IPS-18c (cell line): ENCODE measurements around the gene APOA1.

Source experiments
- H3K4me3 ChIP-seq: 2 replicates; pipeline ENCODE4 v1.7.0; 2013; ENCODE audit warnings: low read depth, mild to moderate bottlenecking, low read length, moderate library complexity; ENCODE audit not compliant: insufficient read depth
- H3K9me3 ChIP-seq: one replicate; pipeline ENCODE4 v1.6.1; 2013; ENCODE audit warnings: mild to moderate bottlenecking, low read length, moderate library complexity; ENCODE audit not compliant: control insufficient read depth, insufficient read depth

Gene APOA1

DNA sequence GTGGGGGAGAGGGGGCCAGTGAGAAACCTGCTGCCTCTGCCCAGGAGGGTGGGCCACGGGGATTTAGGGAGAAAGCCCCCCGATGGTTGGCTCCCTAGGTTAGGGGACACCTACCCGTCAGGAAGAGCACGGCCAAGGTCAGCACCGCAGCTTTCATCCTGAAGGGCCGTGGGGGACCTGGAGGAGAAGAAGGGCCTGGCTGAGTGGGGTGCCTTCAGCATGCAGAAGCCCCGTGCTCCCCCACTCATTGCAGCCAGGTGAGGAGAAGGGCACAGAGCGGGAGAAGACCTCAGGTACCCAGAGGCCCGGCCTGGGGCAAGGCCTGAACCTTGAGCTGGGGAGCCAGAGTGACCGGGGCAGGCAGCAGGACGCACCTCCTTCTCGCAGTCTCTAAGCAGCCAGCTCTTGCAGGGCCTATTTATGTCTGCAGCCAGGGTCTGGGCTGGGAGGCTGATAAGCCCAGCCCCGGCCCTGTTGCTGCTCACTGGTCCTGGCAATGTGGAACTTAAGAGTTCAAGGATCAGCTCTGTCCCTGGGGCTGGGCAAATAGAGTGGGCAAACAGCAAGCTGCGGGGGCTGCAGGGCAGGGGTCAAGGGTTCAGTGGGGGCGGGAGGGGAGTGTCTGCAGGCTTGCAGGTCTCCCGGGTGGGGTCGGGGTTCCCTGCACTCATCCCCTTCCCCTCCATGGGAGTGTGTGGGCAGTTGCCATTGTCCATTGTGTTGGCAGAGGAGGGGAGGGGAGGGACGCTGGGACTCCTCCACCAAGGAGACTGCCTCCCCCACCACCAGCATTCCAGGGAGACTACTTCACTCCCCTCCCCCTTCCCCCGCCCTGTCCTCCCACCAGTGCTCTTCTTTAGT is at the start of gene APOA1:
Gene APOA1, minus strand, starts transcription at position 392 of the 861 bp plus-strand sequence. Its CDS starts 235 bp downstream, at position 157.
- Histone ChIP-seq H3K9me3 (peaks cover 3% of the 10 kb centered on the region), H3K4me3 (no peak within 1 kb of the TSS)

DNA sequence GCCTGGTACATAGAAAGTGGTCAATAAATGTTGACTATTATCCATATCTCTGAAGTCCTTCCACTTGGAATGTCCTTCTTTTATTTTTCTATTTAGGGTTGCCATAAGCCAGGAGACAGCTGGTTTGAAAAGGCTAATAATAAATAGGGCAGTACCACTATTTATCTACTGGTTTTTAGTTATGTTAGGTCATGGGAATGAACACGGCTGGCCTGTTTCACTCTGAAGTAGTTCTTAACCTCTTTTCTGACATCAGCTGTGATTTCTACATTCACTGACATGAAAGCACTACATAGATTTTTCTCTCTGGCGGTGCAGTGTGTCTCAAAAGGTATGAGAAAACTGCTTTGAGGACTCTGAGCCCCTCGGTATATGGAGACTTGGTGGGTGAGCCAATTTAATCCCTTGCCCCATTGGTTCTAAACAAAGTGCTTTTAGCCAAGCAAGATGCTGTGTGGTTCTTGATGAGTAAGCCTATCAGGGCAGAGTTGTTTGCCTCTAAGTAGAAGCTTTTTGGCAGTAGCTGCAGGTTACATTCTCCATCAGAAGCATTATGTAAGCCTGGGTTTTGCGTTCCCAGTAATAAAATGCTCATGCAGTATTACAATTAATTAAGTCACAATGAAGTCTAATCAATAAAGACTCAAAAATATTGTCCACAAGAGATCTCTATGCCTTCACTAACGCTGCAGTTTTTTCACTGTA is 48.7 kb upstream of the APOA1 start:
- Histone ChIP-seq H3K4me3 (no peak overlapping the region), H3K9me3 (no peaks in the 10 kb centered on the region)

- Histone ChIP-seq H3K4me3 (no peak overlapping the region), H3K9me3 (no peaks in the 10 kb centered on the region)
Measured at GRCh38 chr11:116882386-116882785, 45.0 kb upstream of the APOA1 start.

- no peak overlapping the region for H3K4me3 ChIP-seq
- no peaks in the 10 kb centered on the region for H3K9me3 ChIP-seq
Measured at GRCh38 chr11:116881143-116881542, 43.7 kb upstream of the APOA1 start.

DNA sequence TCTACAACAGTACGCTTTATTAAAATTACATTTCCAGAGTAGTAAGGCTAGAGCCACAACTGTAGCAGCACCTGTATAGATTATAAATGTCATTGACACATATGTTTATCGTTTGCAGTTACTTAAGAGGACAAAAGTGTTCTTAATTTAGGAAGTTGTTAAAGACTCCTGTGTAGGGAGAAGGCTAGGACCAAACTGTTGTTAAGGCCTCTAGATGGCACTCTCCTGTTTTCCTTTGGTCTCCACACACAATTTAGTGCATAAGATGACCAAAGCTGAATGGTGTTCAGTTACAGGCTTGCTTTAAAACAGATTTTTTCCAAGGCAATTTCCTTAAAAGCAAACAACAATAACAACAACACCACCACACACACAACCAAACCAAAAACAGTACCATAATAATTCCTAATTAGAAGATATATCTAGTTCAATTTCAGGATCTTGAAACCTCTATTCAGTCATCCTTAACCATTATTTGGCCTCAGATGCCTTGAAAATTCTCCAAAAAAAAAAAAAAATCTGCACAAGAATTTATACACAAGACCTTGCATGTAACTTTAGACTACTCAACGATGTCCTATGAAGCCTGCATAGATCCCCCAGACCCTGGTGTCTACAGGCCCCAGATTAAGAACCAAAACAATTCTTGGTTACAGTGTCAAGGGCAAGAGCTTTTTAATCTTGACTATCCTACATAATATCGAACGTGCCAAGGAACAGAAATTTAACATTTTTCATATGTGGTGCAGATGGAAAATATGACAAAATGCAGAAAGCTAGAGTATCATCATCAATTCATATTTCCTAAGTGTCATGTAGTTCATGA is 42.6 kb upstream of the APOA1 start:
- Histone ChIP-seq H3K4me3 (no peak overlapping the region), H3K9me3 (no peaks in the 10 kb centered on the region)

GRCh38 chr11:116876656-116877055 is 39.2 kb upstream of the APOA1 start:
- H3K9me3 ChIP-seq, result no peaks in the 10 kb centered on the region
- no peak overlapping the region for H3K4me3 ChIP-seq

- H3K4me3 ChIP-seq, result no peak overlapping the region
- H3K9me3 ChIP-seq, result no peaks in the 10 kb centered on the region
Measured at GRCh38 chr11:116875194-116875593, 37.8 kb upstream of the APOA1 start.

DNA sequence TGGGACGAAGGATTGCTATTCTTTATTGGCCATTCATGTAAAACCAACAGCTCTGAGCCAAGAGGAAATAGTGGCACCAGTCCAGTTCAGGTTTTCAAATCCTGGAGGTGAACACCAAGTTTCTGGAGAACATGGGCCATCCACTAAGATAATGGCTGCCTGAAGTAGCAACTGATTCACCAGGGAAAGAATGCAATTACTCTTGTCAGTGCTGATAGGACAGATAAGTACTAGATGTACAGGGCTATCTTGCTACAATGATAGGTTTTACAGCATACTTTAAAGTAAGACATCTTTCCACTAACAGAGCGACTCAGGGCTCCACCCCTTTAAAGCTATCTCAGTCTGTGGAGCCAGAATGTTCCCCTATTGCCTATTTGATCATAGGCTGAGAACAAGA is 36.8 kb upstream of the APOA1 start:
- no peaks in the 10 kb centered on the region for H3K9me3 ChIP-seq
- no peak overlapping the region for H3K4me3 ChIP-seq

DNA sequence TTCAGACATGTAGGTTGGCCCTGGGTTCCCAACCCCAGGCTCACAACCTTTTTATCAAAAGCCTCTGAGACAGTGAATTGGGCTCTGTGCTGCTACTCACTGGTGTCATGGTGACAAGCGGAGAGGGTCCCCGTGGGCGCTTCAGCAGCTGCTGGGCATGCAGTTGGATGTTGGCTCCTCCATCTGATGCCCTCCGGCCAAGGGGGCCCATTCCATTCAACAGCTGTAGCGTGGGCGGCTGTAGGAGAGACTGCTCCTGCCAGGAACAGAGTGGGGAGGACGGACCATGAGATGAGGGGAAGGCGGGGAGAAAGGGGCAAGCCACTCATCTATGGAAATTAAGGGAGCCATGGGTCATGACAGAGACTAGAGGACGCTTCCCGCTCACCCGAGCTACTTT is 36.0 kb upstream of the APOA1 start:
- no peak overlapping the region for H3K4me3 ChIP-seq

DNA sequence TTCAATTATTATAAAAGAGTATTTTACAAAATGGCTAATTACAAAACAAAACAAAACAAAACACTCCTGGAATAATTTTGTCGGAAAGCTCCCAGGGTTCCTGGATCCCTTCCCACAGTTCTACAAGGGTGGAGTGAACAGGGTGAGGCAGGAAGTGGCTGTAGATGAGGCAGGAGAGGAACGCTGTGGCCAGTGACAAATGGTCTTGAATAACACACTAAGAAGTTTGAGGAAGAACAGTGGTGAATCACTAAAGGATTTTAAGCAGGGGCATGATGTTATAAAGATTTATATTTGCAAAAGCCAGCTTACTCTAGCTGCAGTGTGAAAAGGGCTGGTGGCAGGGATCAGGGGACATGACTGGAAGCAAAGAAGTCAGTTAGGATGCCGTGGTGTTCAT is 33.8 kb upstream of the APOA1 start:
- no peaks in the 10 kb centered on the region for H3K9me3 ChIP-seq
- H3K4me3 ChIP-seq, result no peak overlapping the region

More for the DNA sequence above, 36.0 kb upstream of the APOA1 start:
- no peaks in the 10 kb centered on the region for H3K9me3 ChIP-seq

DNA sequence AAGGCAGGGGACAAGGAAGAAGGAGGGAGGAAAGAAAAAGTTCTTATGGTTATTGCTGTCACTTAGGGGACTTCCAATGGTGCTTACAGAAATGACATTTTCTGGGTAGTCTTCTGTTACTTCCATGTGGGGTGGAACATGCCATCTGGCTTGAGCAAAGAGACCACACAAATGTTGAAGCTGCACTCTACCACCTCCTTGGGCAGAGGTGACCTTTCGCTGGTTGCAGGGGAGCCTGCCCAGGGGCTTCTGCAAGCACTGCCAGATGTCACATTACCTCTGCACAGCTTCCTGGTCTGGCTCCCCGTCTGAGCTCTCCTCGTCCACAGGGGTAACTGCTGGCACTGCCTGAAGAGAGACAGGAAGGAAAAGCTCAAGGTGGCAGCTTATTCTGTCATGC is 32.6 kb upstream of the APOA1 start:
- H3K4me3 ChIP-seq, result no peak overlapping the region
- H3K9me3 ChIP-seq, result no peaks in the 10 kb centered on the region

DNA sequence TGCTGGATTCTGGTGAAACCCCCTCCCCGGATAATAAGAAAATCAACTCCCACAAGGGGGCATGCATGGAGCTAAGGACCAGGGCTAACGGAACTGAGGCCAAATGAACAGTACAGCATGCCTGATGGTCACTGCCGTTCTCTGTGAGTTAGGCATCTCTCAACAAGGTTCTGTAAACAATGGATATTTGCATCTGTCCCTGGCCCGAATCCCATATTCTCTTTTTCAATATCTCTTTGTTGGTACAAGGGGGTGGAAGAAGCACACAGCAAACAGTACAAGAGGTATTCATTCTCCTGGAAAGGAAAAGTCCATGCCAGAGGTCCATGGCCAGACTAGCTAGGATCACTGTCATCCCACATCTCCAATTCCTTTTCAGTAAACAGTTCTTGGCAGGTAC is 32.2 kb upstream of the APOA1 start:
- no peak overlapping the region for H3K4me3 ChIP-seq
- no peaks in the 10 kb centered on the region for H3K9me3 ChIP-seq

DNA sequence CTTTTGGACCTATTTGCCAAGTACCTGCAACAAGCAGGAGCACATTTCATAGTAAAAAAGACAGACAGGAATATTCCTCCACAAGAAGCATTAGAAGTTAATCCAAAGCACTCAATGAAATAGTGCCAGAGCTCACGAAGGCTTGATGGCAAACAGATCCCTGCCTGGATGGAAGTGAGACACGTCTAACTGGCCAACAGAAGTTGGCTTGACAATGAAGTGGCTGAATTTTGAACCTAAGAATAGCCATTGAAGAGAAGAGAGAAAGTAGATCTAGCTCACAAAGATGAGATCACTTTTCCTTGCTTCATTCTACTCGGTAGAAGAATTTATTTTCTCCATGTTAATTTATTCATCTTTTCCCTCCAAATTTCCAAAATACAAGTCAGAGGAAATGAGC is 30.6 kb upstream of the APOA1 start:
- Histone ChIP-seq H3K9me3 (no peaks in the 10 kb centered on the region), H3K4me3 (no peak overlapping the region)

- no peaks in the 10 kb centered on the region for H3K9me3 ChIP-seq
- H3K4me3 ChIP-seq, result no peak overlapping the region
Measured at GRCh38 chr11:116867619-116868018, 30.2 kb upstream of the APOA1 start.

GRCh38 chr11:116866804-116867455 is 29.5 kb upstream of the APOA1 start:
- Histone ChIP-seq H3K4me3 (no peak overlapping the region), H3K9me3 (no peaks in the 10 kb centered on the region)

GRCh38 chr11:116865696-116866095 is 28.3 kb upstream of the APOA1 start:
- no peaks in the 10 kb centered on the region for H3K9me3 ChIP-seq
- H3K4me3 ChIP-seq, result no peak overlapping the region

DNA sequence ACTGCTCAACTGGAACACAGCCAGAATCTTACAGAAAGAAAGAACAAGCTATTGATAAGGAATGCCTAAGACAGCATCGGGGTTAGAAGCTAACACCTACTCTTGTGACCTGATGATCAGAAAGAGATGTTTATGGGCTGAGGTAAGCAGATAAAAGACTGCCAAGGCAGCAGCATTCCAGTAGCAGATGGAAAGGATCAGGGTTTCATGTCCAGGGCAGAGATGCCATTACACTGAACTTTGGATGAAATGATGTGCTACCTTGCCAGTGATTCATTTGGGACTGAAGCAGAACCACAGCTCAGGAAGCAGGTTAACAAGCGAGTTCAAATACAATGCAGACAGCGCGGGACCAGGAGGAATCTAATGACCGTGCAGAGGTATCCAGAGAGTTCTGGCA is 27.1 kb upstream of the APOA1 start:
- Histone ChIP-seq H3K9me3 (no peaks in the 10 kb centered on the region), H3K4me3 (no peak overlapping the region)
